Measurements from ENCODE around the gene VWF.
"Not testable (repeated sequence)": the region's sequence is repeated elsewhere in the genome, so short reads cannot be mapped to it uniquely, and the experiment has no call there.

VWF gene

GRCh38 chr12:6025703-6026298 is 98.7 kb downstream of the VWF start:
- DNase-seq: not testable (repeated sequence)

GRCh38 chr12:6024066-6024465 is 100.4 kb downstream of the VWF start:
- not testable (repeated sequence) for DNase-seq

GRCh38 chr12:6020930-6021329 is 103.5 kb downstream of the VWF start:
- DNase-seq: no peak

GRCh38 chr12:6020511-6020910 is 104.0 kb downstream of the VWF start:
- DNase-seq: not testable (repeated sequence)

GRCh38 chr12:6019256-6019655 is 105.2 kb downstream of the VWF start:
- not testable (repeated sequence) for DNase-seq

- no peak for DNase-seq
These were observed 106.2 kb downstream of the VWF start for GRCh38 chr12:6018265-6018664.

- DNase-seq: no peak
These were observed 107.7 kb downstream of the VWF start for GRCh38 chr12:6016756-6017155.

- DNase-seq: not testable (repeated sequence)
These were observed 108.5 kb downstream of the VWF start for GRCh38 chr12:6016004-6016403.

- DNase-seq: not testable (repeated sequence)
These were observed 109.2 kb downstream of the VWF start for GRCh38 chr12:6015271-6015670.

- DNase-seq: not testable (repeated sequence)
These were observed 113.7 kb downstream of the VWF start for GRCh38 chr12:6010631-6011350.

- DNase-seq: no peak
These were observed 127.2 kb downstream of the VWF start for GRCh38 chr12:5997260-5997659.

- no peak for DNase-seq
These were observed 128.0 kb downstream of the VWF start for GRCh38 chr12:5996459-5996858.

- DNase-seq: no peak
These were observed 134.8 kb downstream of the VWF start for GRCh38 chr12:5989621-5990020.

- peak; percentile 83 for DNase-seq
These were observed 135.8 kb downstream of the VWF start for GRCh38 chr12:5988659-5989116.

GRCh38 chr12:5988088-5988487 is 136.4 kb downstream of the VWF start:
- no peak for DNase-seq

GRCh38 chr12:5987573-5987972 is 136.9 kb downstream of the VWF start:
- DNase-seq: no peak

- DNase-seq: no peak
These were observed 139.0 kb downstream of the VWF start for GRCh38 chr12:5985471-5985870.

GRCh38 chr12:5984873-5985272 is 139.6 kb downstream of the VWF start:
- no peak for DNase-seq

GRCh38 chr12:5982106-5982505 is 142.4 kb downstream of the VWF start:
- no peak for DNase-seq

- no peak for DNase-seq
These were observed 146.9 kb downstream of the VWF start for GRCh38 chr12:5977556-5977955.

- no peak for DNase-seq
These were observed 147.8 kb downstream of the VWF start for GRCh38 chr12:5976711-5977110.

- no peak for DNase-seq
These were observed 148.3 kb downstream of the VWF start for GRCh38 chr12:5976196-5976595.

- no peak for DNase-seq
These were observed 150.9 kb downstream of the VWF start for GRCh38 chr12:5973461-5974115.

GRCh38 chr12:5972387-5972786 is 152.1 kb downstream of the VWF start:
- no peak for DNase-seq

Measured in stimulated activated CD8-positive, alpha-beta memory T cell treated with anti-CD3 and anti-CD28 coated beads, Interleukin-4, amount 100 ng/mL, for 48 hours (primary cell).